K562 (cell line): ENCODE measurements around the gene DESI2. TPM values are rescaled to one million over a fixed set of nuclear protein-coding genes. Genes with fewer than 3 reads are reported as not detected.

Source experiments
- ATAC-seq: fragments of 200-7000 bp; cut with Tn5 transposase; 3 replicates; pipeline ENCODE4 v1.9.1; 2020; ENCODE audit warnings: moderate library complexity
- BruUV-seq: library from RNA; stranded (reverse); fragments of 400-500 nt; replicated peaks from 2 replicates; lab custom pipeline; 2021; lab: Mats Ljungman, UMichigan
- CTCF ChIA-PET: fragments of 300-600 bp; formaldehyde crosslinking; extraction: SDS; loops from one replicate; lab custom pipeline; 2021; ENCODE audit warnings: low intra/inter-chr PET ratio; lab: Yijun Ruan, JAX
- POLR2A ChIA-PET: fragments of 300-600, 350-650 bp; sonication (Branson Sonifier 250); formaldehyde crosslinking; extraction: SDS; loops from one replicate; lab custom pipeline; 2021; ENCODE audit warnings: antibody characterized with exemption, inconsistent platforms; lab: Yijun Ruan, JAX
- DNase-seq, 4 experiments: peaks; one replicate each; pipeline versions ENCODE4 v3.0.0 to v3.0.0-alpha.2; 2011 to 2018; ENCODE audit warnings: low spot score in 3 of 4, mixed read lengths in 3 of 4; ENCODE audit errors: extremely low read depth in 1 of 4
- FAIRE-seq: peaks from 2 replicates; lab custom pipeline; 2011; peaks lifted over from hg19 to GRCh38; lab: Jason Lieb, UNC
- H2AFZ ChIP-seq: 2 replicates; pipeline ENCODE4 v1.6.0; 2011; ENCODE audit warnings: low read depth, low read length, control low read depth, inconsistent platforms
- H3K27ac ChIP-seq: fragments of 200-600 bp; 3 replicates; pipeline ENCODE4 v1.8.0; 2011; ENCODE audit warnings: low read depth, mild to moderate bottlenecking, control low read depth, inconsistent platforms, low read length, moderate library complexity, mixed read lengths; ENCODE audit errors: extremely low read depth
- H3K27me3 ChIP-seq, 2 experiments: fragments of 300-600 bp in 1 of 2; 2 replicates in 1 of 2; 3 replicates in 1 of 2; pipeline versions ENCODE4 v1.6.0 to v1.8.0; 2011; ENCODE audit warnings: inconsistent platforms in 2 of 2, low read length in 2 of 2, mild to moderate bottlenecking in 1 of 2, mixed read lengths in 1 of 2, moderate library complexity in 1 of 2; ENCODE audit not compliant: control insufficient read depth in 2 of 2, insufficient read depth in 2 of 2
- H3K36me3 ChIP-seq: fragments of 300-600 bp; 3 replicates; pipeline ENCODE4 v1.8.0; 2011; ENCODE audit warnings: mild to moderate bottlenecking, low read length, inconsistent platforms; ENCODE audit not compliant: control insufficient read depth, insufficient read depth
- H3K4me1 ChIP-seq, 2 experiments: fragments of 200-600 bp in 1 of 2; replicated peaks in 1 of 2; 2 replicates in 1 of 2; 3 replicates in 1 of 2; pipeline versions ENCODE4 v1.5.1 to v1.8.0; 2011; ENCODE audit warnings: inconsistent platforms in 2 of 2, low read length in 2 of 2, mild to moderate bottlenecking in 1 of 2, mixed read lengths in 1 of 2, moderate library complexity in 1 of 2; ENCODE audit not compliant: control insufficient read depth in 2 of 2, insufficient read depth in 2 of 2
- H3K4me2 ChIP-seq: 2 replicates; pipeline ENCODE4 v1.6.1; 2011; ENCODE audit warnings: low read length, control low read depth, inconsistent platforms, mixed read lengths; ENCODE audit not compliant: insufficient read depth
- H3K4me3 ChIP-seq: fragments of 200-600 bp; sonication (generic), shearing (Covaris generic); 2 replicates; pipeline ENCODE4 v1.5.1; 2016; ENCODE audit warnings: control low read depth, inconsistent platforms
- H3K79me2 ChIP-seq: fragments of 200-600 bp; 3 replicates; pipeline ENCODE4 v1.8.0; 2011; ENCODE audit warnings: low read length, inconsistent platforms; ENCODE audit not compliant: control insufficient read depth, insufficient read depth
- H3K9ac ChIP-seq, 2 experiments: 2 replicates each; pipeline versions ENCODE4 v1.6.0 to v1.6.1; 2011; ENCODE audit warnings: low read depth in 2 of 2, low read length in 2 of 2, control low read depth in 1 of 2, inconsistent platforms in 1 of 2, mild to moderate bottlenecking in 1 of 2, mixed read lengths in 1 of 2; ENCODE audit not compliant: insufficient read depth in 1 of 2
- H3K9me1 ChIP-seq: one replicate; pipeline ENCODE4 v1.6.0; 2011; ENCODE audit warnings: inconsistent platforms, mild to moderate bottlenecking, low read length, moderate library complexity; ENCODE audit not compliant: control insufficient read depth, insufficient read depth
- H3K9me3 ChIP-seq: replicated peaks from 2 replicates; pipeline ENCODE4 v1.5.1; 2011; ENCODE audit warnings: low read depth, low read length, inconsistent platforms; ENCODE audit not compliant: control insufficient read depth, insufficient read depth
- H4K20me1 ChIP-seq: replicated peaks from 2 replicates; pipeline ENCODE4 v1.6.1; 2011; ENCODE audit warnings: low read length, inconsistent platforms, mixed read lengths; ENCODE audit not compliant: control insufficient read depth, insufficient read depth
- ATF6 ChIP-seq: sonication (generic); formaldehyde crosslinking; IDR thresholded peaks from 2 replicates; pipeline ENCODE4 v1.4.0; 2020; ENCODE audit warnings: mild to moderate bottlenecking, missing genetic modification reagents
- ELF2 ChIP-seq: fragments of 250-450 bp; sonication (Bioruptor Pico); IDR thresholded peaks from 2 replicates; pipeline ENCODE4 v1.5.0; 2021; ENCODE audit warnings: mild to moderate bottlenecking
- SIN3B ChIP-seq: fragments of 450-650 bp; IDR thresholded peaks from 2 replicates; pipeline ENCODE4 v1.6.1; 2017; ENCODE audit warnings: low read depth, mild to moderate bottlenecking, moderate library complexity
- ZFP91 ChIP-seq: sonication (generic); formaldehyde crosslinking; IDR thresholded peaks from 2 replicates; pipeline ENCODE4 v1.8.0; 2022; ENCODE audit warnings: mild to moderate bottlenecking, missing genetic modification reagents
- WGBS: fragments of 100-300 bp; shearing (Covaris generic); methylation state at CpG from one replicate; pipeline ENCODE4 v1.1.6; 2016; ENCODE audit warnings: low coverage, mixed read lengths; ENCODE audit not compliant: insufficient coverage; ENCODE audit errors: missing lambda C conversion rate; 5-methylcytosine and 5-hydroxymethylcytosine counted together
- in situ Hi-C: fragments of 300-500 bp; cut with MboI; formaldehyde crosslinking; loops from 4 replicates; pipeline ENCODE4 v1.15.0; 2018; ENCODE audit warnings: inconsistent platforms, mixed read lengths
- intact Hi-C: fragments of 100-400 bp; cut with micrococcal nuclease; formaldehyde crosslinking; loops from 2 replicates; pipeline ENCODE4 v1.14.2; 2022
- polyA plus RNA-seq, 8 experiments: library from polyadenylated mRNA; depleted of rRNA in 4 of 8; stranded (reverse) in 5 of 8; unstranded in 3 of 8; fragments of >200 nt; fragmentation: Nextera tagmentation in 2 of 8; fragmentation: Illumina TruSeq in 1 of 8; extraction: Ambion mirVana in 2 of 8; extraction: Trizol in 1 of 8; gene quantifications; 2 replicates each; pipeline versions ENCODE4 v1.2.1 to v1.2.3, GENCODE V29; 2011 to 2014; ENCODE audit warnings: inconsistent platforms in 1 of 8, missing spikeins in 1 of 8
- total RNA-seq, 7 experiments: library from RNA; depleted of rRNA in 6 of 7; stranded (reverse); fragments of >200 nt in 6 of 7; fragmentation: Illumina TruSeq in 2 of 7; extraction: Trizol in 2 of 7; gene quantifications; 2 replicates each; pipeline versions ENCODE4 v1.2.1 to v1.2.3, GENCODE V29; 2011 to 2021; ENCODE audit warnings: low replicate concordance in 1 of 7
- TF ChIP-seq, protein P1 (sequence below): fragments of 450-650 bp; formaldehyde crosslinking; IDR thresholded peaks from 2 replicates; pipeline ENCODE4 v1.4.0; 2020; ENCODE audit warnings: mild to moderate bottlenecking, moderate library complexity
- TF ChIP-seq, protein P2 (sequence below), 3 experiments: fragments of 200-800 bp in 1 of 3; sonication (Bioruptor generic) in 1 of 3; sonication (generic) in 1 of 3; formaldehyde crosslinking in 1 of 3; IDR thresholded peaks; 2 replicates each; pipeline versions ENCODE4 v1.6.1 to v1.8.0; 2016 to 2022; ENCODE audit warnings: mild to moderate bottlenecking in 2 of 3, missing compliant biosample characterization in 2 of 3, missing genetic modification characterization in 2 of 3, missing genetic modification reagents in 1 of 3
- TF ChIP-seq, protein P3 (sequence below): sonication (generic); formaldehyde crosslinking; IDR thresholded peaks from 2 replicates; pipeline ENCODE4 v1.8.0; 2023; ENCODE audit warnings: mild to moderate bottlenecking, missing genetic modification reagents

DESI2 gene
- total and polyA plus RNA-seq, 9 of the 15 experiments (the other 6 are each of a cell fraction or from before 2014, with no cell fraction given), result 17.4 to 59.4 (median 38.4) TPM

DNA sequence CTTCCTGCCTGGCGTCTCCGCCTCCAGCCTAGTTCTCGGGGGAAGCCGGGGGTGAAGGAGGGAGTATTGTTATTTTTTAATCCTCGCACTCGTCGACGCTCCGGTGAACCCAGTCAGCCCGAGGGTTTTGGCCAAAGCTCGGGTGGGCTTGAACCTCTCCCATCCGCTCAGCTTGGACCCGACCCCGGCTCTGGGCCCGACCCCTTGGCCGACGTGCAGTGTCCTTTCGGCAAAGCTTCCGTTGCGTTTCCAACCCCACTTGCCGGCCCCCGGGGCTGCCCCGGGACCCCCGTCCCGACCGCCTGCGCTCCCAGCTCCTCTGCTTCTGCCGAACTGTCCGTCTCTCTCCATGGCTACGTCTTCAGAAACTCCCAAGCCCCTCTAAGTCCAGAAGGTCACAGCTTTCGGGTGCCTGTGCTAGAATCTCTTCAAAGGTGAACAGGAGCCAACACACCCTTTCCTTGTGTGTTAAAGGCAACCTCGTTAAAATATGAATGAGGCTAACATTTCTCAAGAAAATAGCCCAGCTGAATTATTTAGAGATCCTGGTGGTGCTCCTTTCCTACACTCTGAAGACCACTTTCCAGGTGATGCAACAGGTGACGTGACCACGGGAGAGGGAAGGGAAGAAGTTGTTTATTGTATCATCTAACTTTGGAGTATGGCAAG is 647 bp downstream of the DESI2 start:
- ChIA-PET POLR2A (interaction anchor here (0.6 to 0.7 kb wide), 5 partner anchors 23 to 1994 kb away, joined by 3 to 4 read pairs (median 3); no protein-coding TSS in a partner anchor), CTCF (no interaction called here)
- DNase-seq, result peak in 1 of 4 experiments; percentile 44
- TF ChIP-seq, protein P1, sequence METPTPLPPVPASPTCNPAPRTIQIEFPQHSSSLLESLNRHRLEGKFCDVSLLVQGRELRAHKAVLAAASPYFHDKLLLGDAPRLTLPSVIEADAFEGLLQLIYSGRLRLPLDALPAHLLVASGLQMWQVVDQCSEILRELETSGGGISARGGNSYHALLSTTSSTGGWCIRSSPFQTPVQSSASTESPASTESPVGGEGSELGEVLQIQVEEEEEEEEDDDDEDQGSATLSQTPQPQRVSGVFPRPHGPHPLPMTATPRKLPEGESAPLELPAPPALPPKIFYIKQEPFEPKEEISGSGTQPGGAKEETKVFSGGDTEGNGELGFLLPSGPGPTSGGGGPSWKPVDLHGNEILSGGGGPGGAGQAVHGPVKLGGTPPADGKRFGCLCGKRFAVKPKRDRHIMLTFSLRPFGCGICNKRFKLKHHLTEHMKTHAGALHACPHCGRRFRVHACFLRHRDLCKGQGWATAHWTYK (CRISPR knock-in tag), result peak; percentile 10; the same call in 1 of the 2 replicates
- TF ChIP-seq ELF2 (CRISPR knock-in tag) (no peak; the same call in 1 of the 2 replicates), ATF6 (CRISPR knock-in tag) (0 out of 2 replicates have a peak, but pooled peaks have one; percentile 75), ZFP91 (CRISPR knock-in tag) (no peak), SIN3B (0 out of 2 replicates have a peak, but pooled peaks have one; percentile 34)
- TF ChIP-seq, protein P2, sequence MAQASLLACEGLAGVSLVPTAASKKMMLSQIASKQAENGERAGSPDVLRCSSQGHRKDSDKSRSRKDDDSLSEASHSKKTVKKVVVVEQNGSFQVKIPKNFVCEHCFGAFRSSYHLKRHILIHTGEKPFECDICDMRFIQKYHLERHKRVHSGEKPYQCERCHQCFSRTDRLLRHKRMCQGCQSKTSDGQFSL (CRISPR knock-in tag; IDR thresholded peaks at IDR 0.05), result no peak
- TF ChIP-seq, protein P2 (tag; IDR thresholded peaks at IDR 0.05), result no peak
- TF ChIP-seq, protein P3, sequence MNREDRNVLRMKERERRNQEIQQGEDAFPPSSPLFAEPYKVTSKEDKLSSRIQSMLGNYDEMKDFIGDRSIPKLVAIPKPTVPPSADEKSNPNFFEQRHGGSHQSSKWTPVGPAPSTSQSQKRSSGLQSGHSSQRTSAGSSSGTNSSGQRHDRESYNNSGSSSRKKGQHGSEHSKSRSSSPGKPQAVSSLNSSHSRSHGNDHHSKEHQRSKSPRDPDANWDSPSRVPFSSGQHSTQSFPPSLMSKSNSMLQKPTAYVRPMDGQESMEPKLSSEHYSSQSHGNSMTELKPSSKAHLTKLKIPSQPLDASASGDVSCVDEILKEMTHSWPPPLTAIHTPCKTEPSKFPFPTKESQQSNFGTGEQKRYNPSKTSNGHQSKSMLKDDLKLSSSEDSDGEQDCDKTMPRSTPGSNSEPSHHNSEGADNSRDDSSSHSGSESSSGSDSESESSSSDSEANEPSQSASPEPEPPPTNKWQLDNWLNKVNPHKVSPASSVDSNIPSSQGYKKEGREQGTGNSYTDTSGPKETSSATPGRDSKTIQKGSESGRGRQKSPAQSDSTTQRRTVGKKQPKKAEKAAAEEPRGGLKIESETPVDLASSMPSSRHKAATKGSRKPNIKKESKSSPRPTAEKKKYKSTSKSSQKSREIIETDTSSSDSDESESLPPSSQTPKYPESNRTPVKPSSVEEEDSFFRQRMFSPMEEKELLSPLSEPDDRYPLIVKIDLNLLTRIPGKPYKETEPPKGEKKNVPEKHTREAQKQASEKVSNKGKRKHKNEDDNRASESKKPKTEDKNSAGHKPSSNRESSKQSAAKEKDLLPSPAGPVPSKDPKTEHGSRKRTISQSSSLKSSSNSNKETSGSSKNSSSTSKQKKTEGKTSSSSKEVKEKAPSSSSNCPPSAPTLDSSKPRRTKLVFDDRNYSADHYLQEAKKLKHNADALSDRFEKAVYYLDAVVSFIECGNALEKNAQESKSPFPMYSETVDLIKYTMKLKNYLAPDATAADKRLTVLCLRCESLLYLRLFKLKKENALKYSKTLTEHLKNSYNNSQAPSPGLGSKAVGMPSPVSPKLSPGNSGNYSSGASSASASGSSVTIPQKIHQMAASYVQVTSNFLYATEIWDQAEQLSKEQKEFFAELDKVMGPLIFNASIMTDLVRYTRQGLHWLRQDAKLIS (CRISPR knock-in tag), result peak; percentile 67; the same call in 1 of the 2 replicates

More for the DNA sequence above, 647 bp downstream of the DESI2 start:
- Histone ChIP-seq H3K9me3 (no peaks in the 10 kb centered on the region), H3K27ac (peak overlapping the region; percentile 77), H4K20me1 (no peaks in the 10 kb centered on the region), H3K9me1 (no peaks in the 10 kb centered on the region), H3K4me3 (peak overlapping the region; percentile 76), H3K79me2 (peaks cover 54% of the 10 kb centered on the region), H2AFZ (peak overlapping the region; percentile 100), H3K36me3 (peaks cover 25% of the 10 kb centered on the region), H3K4me1 (peaks cover 11 to 25% of the 10 kb centered on the region in 2 experiments; a peak in 4 of 5 replicates), H3K27me3 (no peaks in the 10 kb centered on the region), H3K4me2 (peak overlapping the region; percentile 86), H3K9ac (peak overlapping the region; percentile 95 to 100)
- under 1% methylated on average over 34 of the region's 34 CpGs for WGBS
- ATAC-seq, result peak; percentile 6
- BruUV-seq, result no TSS peak
- intact Hi-C loops (loop anchor here (2.0 to 5.0 kb wide), 4 partner anchors 144 to 389 kb away; partner anchors contain the start of gene ADSS2), in situ Hi-C loops (no loop called here)
- FAIRE-seq, result no peak
